ENCODE data around the gene C1QTNF6.

C1QTNF6 gene

GRCh38 chr22:37141476-37141875 is 46.6 kb downstream of the C1QTNF6 start:
- no peaks in the 10 kb centered on the region for H3K9me3 ChIP-seq (ENCODE audit: control extremely low read depth in 1 of 5, control insufficient read depth in 4 of 5, insufficient read depth in 2 of 5, low read depth in 1 of 5, low read length in 4 of 5)
- peaks cover 0 to 4% (median 2%) of the 10 kb centered on the region in 5 experiments for H3K27me3 ChIP-seq (replicated peaks in 2 of 5; ENCODE audit: control insufficient read depth in 4 of 5, insufficient read depth in 5 of 5, low read length in 4 of 5)
- peaks cover 0 to 3% (median 0%) of the 10 kb centered on the region in 4 experiments for H3K4me1 ChIP-seq (ENCODE audit: control extremely low read depth in 1 of 4, control insufficient read depth in 4 of 4, insufficient read depth in 4 of 4, low read length in 3 of 4)
- no peak overlapping the region for H3K4me3 ChIP-seq (ENCODE audit: control insufficient read depth in 1 of 7, extremely low read depth in 1 of 7, insufficient read depth in 4 of 7, low read depth in 2 of 7, low read length in 6 of 7)
- no peak overlapping the region for H3K27ac ChIP-seq (ENCODE audit: insufficient read depth in 1 of 2, low read depth in 1 of 2, low read length in 2 of 2, poor library complexity in 1 of 2, severe bottlenecking in 2 of 2)
- ChIA-PET CTCF (interaction anchor here (1.0 to 1.6 kb wide), 3 partner anchors 17 to 67 kb away, joined by 3 to 6 read pairs (median 4); no protein-coding TSS in a partner anchor), POLR2A (interaction anchor here (1.0 kb wide), 1 partner anchor 28 kb away, joined by 3 read pairs; no protein-coding TSS in a partner anchor)
- H3K36me3 ChIP-seq (ENCODE audit: control insufficient read depth in 4 of 4, insufficient read depth in 4 of 4, low read length in 3 of 4): no peaks in the 10 kb centered on the region
- WGBS (ENCODE audit: insufficient coverage): 93% methylated on average over 7 of the region's 10 CpGs
- no peak for DNase-seq

GRCh38 chr22:37140686-37141323 is 47.2 kb downstream of the C1QTNF6 start:
- 91% methylated on average over 10 of the region's 16 CpGs for WGBS (ENCODE audit: insufficient coverage)
- Histone ChIP-seq H3K4me1 (ENCODE audit: control extremely low read depth in 1 of 4, control insufficient read depth in 4 of 4, insufficient read depth in 4 of 4, low read length in 3 of 4) (peaks cover 0 to 3% (median 0%) of the 10 kb centered on the region in 4 experiments), H3K9me3 (ENCODE audit: control extremely low read depth in 1 of 5, control insufficient read depth in 4 of 5, insufficient read depth in 2 of 5, low read depth in 1 of 5, low read length in 4 of 5) (no peaks in the 10 kb centered on the region), H3K27ac (ENCODE audit: insufficient read depth in 1 of 2, low read depth in 1 of 2, low read length in 2 of 2, poor library complexity in 1 of 2, severe bottlenecking in 2 of 2) (no peak overlapping the region), H3K4me3 (ENCODE audit: control insufficient read depth in 1 of 7, extremely low read depth in 1 of 7, insufficient read depth in 4 of 7, low read depth in 2 of 7, low read length in 6 of 7) (no peak overlapping the region), H3K36me3 (ENCODE audit: control insufficient read depth in 4 of 4, insufficient read depth in 4 of 4, low read length in 3 of 4) (no peaks in the 10 kb centered on the region), H3K27me3 (replicated peaks in 2 of 5; ENCODE audit: control insufficient read depth in 4 of 5, insufficient read depth in 5 of 5, low read length in 4 of 5) (peaks cover 0 to 4% (median 0%) of the 10 kb centered on the region in 5 experiments)
- POLR2A ChIA-PET: interaction anchor here (0.7 to 1.0 kb wide), 2 partner anchors 29 to 412 kb away, joined by 3 read pairs; no protein-coding TSS in a partner anchor
- CTCF ChIA-PET: interaction anchor here (1.3 to 1.7 kb wide), 2 partner anchors 16 to 67 kb away, joined by 4 to 5 read pairs; no protein-coding TSS in a partner anchor
- no peak for DNase-seq

- H3K4me3 ChIP-seq (ENCODE audit: control insufficient read depth in 1 of 7, extremely low read depth in 1 of 7, insufficient read depth in 4 of 7, low read depth in 2 of 7, low read length in 6 of 7): no peak overlapping the region
- peaks cover 0 to 3% (median 0%) of the 10 kb centered on the region in 4 experiments for H3K4me1 ChIP-seq (ENCODE audit: control extremely low read depth in 1 of 4, control insufficient read depth in 4 of 4, insufficient read depth in 4 of 4, low read length in 3 of 4)
- POLR2A ChIA-PET: no interaction called here
- no peaks in the 10 kb centered on the region for H3K36me3 ChIP-seq (ENCODE audit: control insufficient read depth in 4 of 4, insufficient read depth in 4 of 4, low read length in 3 of 4)
- 91% methylated on average over 7 of the region's 7 CpGs for WGBS (ENCODE audit: insufficient coverage)
- no peak overlapping the region for H3K27ac ChIP-seq (ENCODE audit: insufficient read depth in 1 of 2, low read depth in 1 of 2, low read length in 2 of 2, poor library complexity in 1 of 2, severe bottlenecking in 2 of 2)
- no peaks in the 10 kb centered on the region for H3K27me3 ChIP-seq (replicated peaks in 2 of 5; ENCODE audit: control insufficient read depth in 4 of 5, insufficient read depth in 5 of 5, low read length in 4 of 5)
- CTCF ChIA-PET: interaction anchor here (1.7 kb wide), 1 partner anchor 17 kb away, joined by 5 read pairs; no protein-coding TSS in a partner anchor
- H3K9me3 ChIP-seq (ENCODE audit: control extremely low read depth in 1 of 5, control insufficient read depth in 4 of 5, insufficient read depth in 2 of 5, low read depth in 1 of 5, low read length in 4 of 5): no peaks in the 10 kb centered on the region
- no peak for DNase-seq
Measured at GRCh38 chr22:37139762-37140161, 48.3 kb downstream of the C1QTNF6 start.

GRCh38 chr22:37138849-37139561 is 49.0 kb downstream of the C1QTNF6 start:
- POLR2A ChIA-PET: interaction anchor here (0.5 kb wide), 1 partner anchor 11 kb away, joined by 4 read pairs; the partner anchor contains the start of gene IL2RB
- Histone ChIP-seq H3K9me3 (ENCODE audit: control extremely low read depth in 1 of 5, control insufficient read depth in 4 of 5, insufficient read depth in 2 of 5, low read depth in 1 of 5, low read length in 4 of 5) (no peaks in the 10 kb centered on the region), H3K36me3 (ENCODE audit: control insufficient read depth in 4 of 4, insufficient read depth in 4 of 4, low read length in 3 of 4) (no peaks in the 10 kb centered on the region), H3K27me3 (replicated peaks in 2 of 5; ENCODE audit: control insufficient read depth in 4 of 5, insufficient read depth in 5 of 5, low read length in 4 of 5) (no peaks in the 10 kb centered on the region), H3K4me3 (ENCODE audit: control insufficient read depth in 1 of 7, extremely low read depth in 1 of 7, insufficient read depth in 4 of 7, low read depth in 2 of 7, low read length in 6 of 7) (no peak overlapping the region), H3K27ac (ENCODE audit: insufficient read depth in 1 of 2, low read depth in 1 of 2, low read length in 2 of 2, poor library complexity in 1 of 2, severe bottlenecking in 2 of 2) (no peak overlapping the region), H3K4me1 (ENCODE audit: control extremely low read depth in 1 of 4, control insufficient read depth in 4 of 4, insufficient read depth in 4 of 4, low read length in 3 of 4) (peaks cover 0 to 3% (median 0%) of the 10 kb centered on the region in 4 experiments)
- CTCF ChIA-PET: no interaction called here
- 96% methylated on average over 14 of the region's 16 CpGs for WGBS (ENCODE audit: insufficient coverage)
- no peak for DNase-seq

GRCh38 chr22:37137903-37138665 is 50.0 kb downstream of the C1QTNF6 start:
- DNase-seq: no peak
- H3K27ac ChIP-seq (ENCODE audit: insufficient read depth in 1 of 2, low read depth in 1 of 2, low read length in 2 of 2, poor library complexity in 1 of 2, severe bottlenecking in 2 of 2): no peak overlapping the region
- H3K9me3 ChIP-seq (ENCODE audit: control extremely low read depth in 1 of 5, control insufficient read depth in 4 of 5, insufficient read depth in 2 of 5, low read depth in 1 of 5, low read length in 4 of 5): no peaks in the 10 kb centered on the region
- 96% methylated on average over 4 of the region's 6 CpGs for WGBS (ENCODE audit: insufficient coverage)
- H3K27me3 ChIP-seq (replicated peaks in 2 of 5; ENCODE audit: control insufficient read depth in 4 of 5, insufficient read depth in 5 of 5, low read length in 4 of 5): no peaks in the 10 kb centered on the region
- CTCF ChIA-PET: interaction anchor here (0.6 to 1.2 kb wide), 3 partner anchors 12 to 62 kb away, joined by 3 read pairs; no protein-coding TSS in a partner anchor
- H3K4me3 ChIP-seq (ENCODE audit: control insufficient read depth in 1 of 7, extremely low read depth in 1 of 7, insufficient read depth in 4 of 7, low read depth in 2 of 7, low read length in 6 of 7): no peak overlapping the region
- peaks cover 0 to 3% (median 0%) of the 10 kb centered on the region in 4 experiments for H3K4me1 ChIP-seq (ENCODE audit: control extremely low read depth in 1 of 4, control insufficient read depth in 4 of 4, insufficient read depth in 4 of 4, low read length in 3 of 4)
- no peaks in the 10 kb centered on the region for H3K36me3 ChIP-seq (ENCODE audit: control insufficient read depth in 4 of 4, insufficient read depth in 4 of 4, low read length in 3 of 4)
- POLR2A ChIA-PET: no interaction called here

GRCh38 chr22:37137131-37137530 is 50.9 kb downstream of the C1QTNF6 start:
- H3K36me3 ChIP-seq (ENCODE audit: control insufficient read depth in 4 of 4, insufficient read depth in 4 of 4, low read length in 3 of 4): no peaks in the 10 kb centered on the region
- H3K9me3 ChIP-seq (ENCODE audit: control extremely low read depth in 1 of 5, control insufficient read depth in 4 of 5, insufficient read depth in 2 of 5, low read depth in 1 of 5, low read length in 4 of 5): no peaks in the 10 kb centered on the region
- ChIA-PET CTCF (interaction anchor here (1.2 kb wide), 1 partner anchor 23 kb away, joined by 3 read pairs; no protein-coding TSS in a partner anchor), POLR2A (no interaction called here)
- 92% methylated on average over 6 of the region's 8 CpGs for WGBS (ENCODE audit: insufficient coverage)
- H3K4me1 ChIP-seq (ENCODE audit: control extremely low read depth in 1 of 4, control insufficient read depth in 4 of 4, insufficient read depth in 4 of 4, low read length in 3 of 4): peaks cover 0 to 3% (median 0%) of the 10 kb centered on the region in 4 experiments
- H3K27me3 ChIP-seq (replicated peaks in 2 of 5; ENCODE audit: control insufficient read depth in 4 of 5, insufficient read depth in 5 of 5, low read length in 4 of 5): no peaks in the 10 kb centered on the region
- no peak overlapping the region for H3K4me3 ChIP-seq (ENCODE audit: control insufficient read depth in 1 of 7, extremely low read depth in 1 of 7, insufficient read depth in 4 of 7, low read depth in 2 of 7, low read length in 6 of 7)
- H3K27ac ChIP-seq (ENCODE audit: insufficient read depth in 1 of 2, low read depth in 1 of 2, low read length in 2 of 2, poor library complexity in 1 of 2, severe bottlenecking in 2 of 2): no peak overlapping the region
- no peak for DNase-seq

Measured in common myeloid progenitor, CD34-positive (primary cell).